AG09319 (cell line): ENCODE results near the gene CHRNA9.
A peak's percentile ranks its signal among the peaks of the same experiment; 100 is the strongest.

ENCODE experiments used
- DNase-seq: peaks from one replicate; pipeline ENCODE4 v3.0.0-alpha.2; 2010; ENCODE audit warnings: low read depth; ENCODE audit errors: extremely low read depth
- TF ChIP-seq, protein P1 (sequence below): IDR thresholded peaks from 2 replicates; pipeline ENCODE4 v1.5.1; 2011; ENCODE audit warnings: low read depth, mild to moderate bottlenecking, inconsistent platforms, low read length, moderate library complexity

Gene CHRNA9

GRCh38 chr4:40306226-40306625, 28.9 kb upstream of the CHRNA9 start:
- no peak for DNase-seq
- TF ChIP-seq, protein P1, sequence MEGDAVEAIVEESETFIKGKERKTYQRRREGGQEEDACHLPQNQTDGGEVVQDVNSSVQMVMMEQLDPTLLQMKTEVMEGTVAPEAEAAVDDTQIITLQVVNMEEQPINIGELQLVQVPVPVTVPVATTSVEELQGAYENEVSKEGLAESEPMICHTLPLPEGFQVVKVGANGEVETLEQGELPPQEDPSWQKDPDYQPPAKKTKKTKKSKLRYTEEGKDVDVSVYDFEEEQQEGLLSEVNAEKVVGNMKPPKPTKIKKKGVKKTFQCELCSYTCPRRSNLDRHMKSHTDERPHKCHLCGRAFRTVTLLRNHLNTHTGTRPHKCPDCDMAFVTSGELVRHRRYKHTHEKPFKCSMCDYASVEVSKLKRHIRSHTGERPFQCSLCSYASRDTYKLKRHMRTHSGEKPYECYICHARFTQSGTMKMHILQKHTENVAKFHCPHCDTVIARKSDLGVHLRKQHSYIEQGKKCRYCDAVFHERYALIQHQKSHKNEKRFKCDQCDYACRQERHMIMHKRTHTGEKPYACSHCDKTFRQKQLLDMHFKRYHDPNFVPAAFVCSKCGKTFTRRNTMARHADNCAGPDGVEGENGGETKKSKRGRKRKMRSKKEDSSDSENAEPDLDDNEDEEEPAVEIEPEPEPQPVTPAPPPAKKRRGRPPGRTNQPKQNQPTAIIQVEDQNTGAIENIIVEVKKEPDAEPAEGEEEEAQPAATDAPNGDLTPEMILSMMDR: no peak

- DNase-seq: no peak
- TF ChIP-seq, protein P1: no peak
Observed at GRCh38 chr4:40306976-40307375, 28.2 kb upstream of the CHRNA9 start.

GRCh38 chr4:40307627-40308497, 27.3 kb upstream of the CHRNA9 start:
- TF ChIP-seq, protein P1: no peak
- DNase-seq: no peak

GRCh38 chr4:40308528-40309122, 26.5 kb upstream of the CHRNA9 start:
- TF ChIP-seq, protein P1: no peak
- no peak for DNase-seq

DNA sequence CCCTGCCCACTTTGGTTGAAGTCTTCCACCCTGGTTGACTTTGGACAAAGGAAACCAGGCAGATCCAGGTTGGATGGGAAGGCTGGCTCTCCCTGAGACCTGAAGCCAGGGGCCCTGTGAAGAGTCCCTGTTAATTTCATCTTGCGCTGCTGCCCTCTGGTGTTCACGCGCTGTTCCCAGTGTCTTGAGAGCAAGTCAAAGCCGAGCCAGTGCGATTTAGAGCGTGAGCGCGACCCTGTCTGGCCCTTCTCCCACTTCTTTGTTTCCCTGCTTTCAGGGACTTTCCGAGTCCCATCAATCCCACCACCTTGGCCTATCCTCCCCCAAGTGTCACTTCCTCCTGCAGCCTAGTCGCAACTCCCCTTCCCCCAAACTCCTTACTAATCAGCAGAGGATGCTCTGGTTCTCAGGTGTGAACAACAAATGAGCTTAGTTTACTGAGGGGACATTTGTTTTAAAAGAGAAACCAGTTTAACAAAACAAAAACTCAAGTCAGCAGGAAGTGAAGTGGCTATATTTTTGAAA, 25.8 kb upstream of the CHRNA9 start:
- TF ChIP-seq, protein P1: peak; percentile 89
- DNase-seq: peak; percentile 61

GRCh38 chr4:40310225-40310624, 24.9 kb upstream of the CHRNA9 start:
- no peak for DNase-seq
- TF ChIP-seq, protein P1: no peak

DNA sequence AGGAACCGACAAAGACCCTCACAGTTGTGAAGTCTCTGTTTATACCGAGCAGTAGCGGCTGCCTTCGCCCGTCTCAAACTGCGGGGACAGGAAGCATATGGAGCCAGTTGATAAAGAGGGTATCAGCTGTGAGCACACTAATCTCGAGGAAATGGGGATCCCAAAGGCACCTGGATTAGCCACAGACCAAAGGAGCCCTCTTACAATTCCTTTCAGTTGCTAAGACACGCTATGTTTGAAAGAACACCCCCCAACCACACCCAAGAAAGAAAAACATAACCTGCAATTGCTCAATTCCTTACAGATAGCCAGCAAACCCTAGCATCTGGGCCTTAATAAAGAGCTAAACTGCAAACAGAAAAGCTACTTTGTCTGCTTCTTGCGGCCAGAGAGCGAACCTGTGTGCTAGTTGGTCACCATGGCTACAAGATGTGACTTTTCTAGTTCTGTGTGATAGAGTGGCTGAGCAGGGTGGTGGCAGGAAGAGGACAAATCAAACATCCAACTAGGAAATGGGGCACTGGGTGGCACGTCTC, 23.3 kb upstream of the CHRNA9 start:
- TF ChIP-seq, protein P1: no peak
- DNase-seq: no peak
